GM15510 (cell line): Measurements from ENCODE around the gene OPN5.

Source experiments
- POLR2A ChIP-seq: IDR thresholded peaks from 3 replicates; pipeline ENCODE4 v1.6.1; 2011; ENCODE audit warnings: borderline replicate concordance; ENCODE audit not compliant: insufficient read length; ENCODE audit errors: extremely low read depth

The OPN5 gene

DNA sequence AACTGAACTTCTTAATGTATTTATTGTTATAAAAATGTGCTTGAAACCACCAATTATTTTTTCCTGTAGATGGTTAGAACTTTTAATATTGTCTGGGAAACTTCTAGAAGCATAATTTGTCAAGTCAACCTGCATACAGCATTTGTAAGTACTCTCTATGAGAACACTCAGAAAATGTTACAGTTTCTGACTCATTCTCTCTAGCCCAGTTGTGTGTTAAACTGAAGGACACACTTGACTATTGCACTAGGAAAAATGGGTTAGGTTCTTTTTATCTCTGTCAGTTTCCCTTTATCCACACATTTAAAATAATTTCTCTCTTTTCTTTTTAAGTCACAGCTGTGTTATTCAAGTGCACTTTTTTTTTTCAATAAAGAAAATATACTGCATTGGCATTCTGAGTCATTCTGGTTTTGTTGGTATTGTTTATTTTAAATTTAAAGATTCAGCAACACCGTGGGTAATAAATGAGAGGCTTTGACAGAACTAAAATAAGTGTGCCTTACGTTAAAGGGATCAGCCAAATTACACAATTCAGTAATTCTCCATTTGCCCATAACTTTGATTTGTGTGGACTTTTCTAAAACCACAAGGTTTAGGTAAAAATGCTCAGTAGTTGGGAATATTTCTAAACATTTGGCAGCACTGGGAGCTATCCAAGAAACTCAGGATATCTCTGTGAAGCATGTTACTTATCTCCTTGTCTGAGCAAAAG is 50.7 kb downstream of the OPN5 start:
- TF ChIP-seq POLR2A = no peak

DNA sequence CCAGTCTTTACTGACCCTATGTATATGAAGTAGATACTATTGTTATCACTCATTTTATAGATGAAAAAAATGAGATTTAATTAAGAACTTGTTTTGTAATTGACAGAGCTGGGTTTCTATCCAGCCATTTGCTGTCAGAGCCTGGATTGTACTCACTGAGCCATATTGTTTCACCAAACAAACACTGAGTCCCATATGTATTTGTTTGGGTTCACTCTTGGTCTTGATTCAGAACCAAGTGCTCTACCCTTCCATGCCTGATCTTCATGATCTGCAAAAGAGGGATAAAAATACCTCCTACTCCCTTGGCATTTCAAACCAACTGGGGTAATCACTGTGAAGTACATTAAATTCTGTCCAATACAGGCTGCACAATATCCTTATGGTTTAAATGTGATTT is 52.4 kb downstream of the OPN5 start:
- TF ChIP-seq POLR2A = no peak

DNA sequence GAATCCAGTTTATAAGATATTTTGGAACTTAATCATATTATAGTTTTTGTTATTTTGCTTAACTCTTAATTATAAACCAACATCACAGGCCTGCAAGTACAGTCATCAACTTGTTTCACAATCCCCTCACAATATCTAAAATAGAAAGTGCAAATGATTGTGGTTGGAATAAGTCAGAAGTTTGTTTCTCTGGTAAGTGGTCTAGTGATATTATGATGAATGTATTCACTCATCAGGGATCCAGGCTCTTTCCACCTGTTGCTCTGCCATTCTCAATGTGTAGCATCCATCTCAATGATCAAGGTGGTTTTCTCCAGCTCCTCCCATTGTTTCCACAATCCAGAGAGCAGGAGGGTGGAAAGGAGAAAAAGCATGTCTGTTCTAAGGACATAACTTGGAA is 54.2 kb downstream of the OPN5 start:
- no peak for TF ChIP-seq POLR2A

DNA sequence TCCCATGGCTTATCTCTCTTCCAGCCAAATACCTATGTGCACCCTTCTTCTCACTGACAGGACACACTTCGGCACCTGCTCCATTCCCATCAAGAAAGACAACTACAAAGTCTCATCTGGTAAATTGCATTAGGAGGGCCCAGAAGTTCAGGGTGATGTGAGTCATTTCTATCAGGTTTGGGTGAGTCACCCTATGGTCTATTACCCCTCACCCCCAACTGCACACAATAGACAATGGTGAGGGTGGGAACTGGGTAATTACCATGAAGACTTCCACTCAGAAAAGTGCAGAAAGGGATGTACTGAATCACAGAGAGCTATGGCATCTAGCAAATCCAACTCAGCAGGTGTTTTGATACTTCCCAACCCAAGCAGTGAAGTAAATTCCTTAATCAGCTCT is 54.8 kb downstream of the OPN5 start:
- no peak for TF ChIP-seq POLR2A

DNA sequence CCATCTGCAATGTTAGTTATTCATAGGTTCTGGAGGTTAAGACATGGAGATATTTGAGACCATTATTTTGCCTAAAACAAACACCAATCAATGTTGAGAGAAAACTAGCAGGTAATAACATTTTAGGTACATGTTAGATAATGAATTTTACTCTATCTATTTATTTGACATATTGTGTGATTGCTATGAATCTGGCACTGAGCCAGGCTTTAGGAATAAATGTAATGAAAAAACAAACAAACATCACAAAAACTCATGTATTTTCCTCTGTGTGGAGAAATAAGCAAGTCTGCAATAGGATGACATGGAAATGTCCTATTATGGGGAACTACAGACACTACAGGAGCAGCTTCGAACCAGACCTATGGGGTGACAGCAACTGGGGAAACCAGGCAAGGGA is 57.8 kb downstream of the OPN5 start:
- TF ChIP-seq POLR2A = no peak

DNA sequence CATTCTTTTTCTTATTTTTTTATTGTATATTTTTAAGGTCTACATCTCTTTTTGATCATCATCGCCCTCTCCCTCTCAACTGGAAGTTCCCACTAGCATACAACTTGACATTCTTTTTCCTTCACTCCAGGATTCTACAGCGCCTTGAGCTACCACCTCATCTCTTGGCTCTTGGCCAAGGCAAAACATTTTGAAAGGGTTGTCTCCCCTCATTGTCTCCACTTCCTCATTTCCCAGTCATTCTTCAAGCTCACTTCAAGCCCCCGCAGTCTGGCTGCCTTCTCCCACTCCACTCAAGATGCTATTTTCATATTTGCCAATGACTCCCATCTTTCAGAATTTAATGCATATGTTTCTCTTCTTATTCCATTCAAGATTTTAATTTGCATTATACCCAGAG is 63.0 kb downstream of the OPN5 start:
- TF ChIP-seq POLR2A = no peak

DNA sequence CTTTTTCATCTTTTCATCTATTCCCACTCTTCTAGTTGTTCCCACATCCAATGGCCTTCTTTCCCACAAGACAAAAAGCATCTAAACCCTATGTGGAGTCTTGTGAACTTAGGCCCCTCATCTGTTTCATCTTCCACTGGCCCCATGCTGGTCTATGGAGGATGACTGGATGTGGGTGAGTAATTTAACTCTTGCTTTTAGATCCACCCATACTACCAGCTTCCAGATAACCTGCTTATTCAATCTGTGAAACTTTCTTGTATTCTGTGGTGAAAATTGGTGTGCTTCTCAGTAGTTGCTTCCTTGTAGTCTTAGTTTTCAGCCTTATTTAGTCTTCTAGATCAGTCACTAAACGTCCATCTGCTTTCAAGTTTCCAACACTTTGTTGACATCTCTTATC is 64.9 kb downstream of the OPN5 start:
- TF ChIP-seq POLR2A = no peak

DNA sequence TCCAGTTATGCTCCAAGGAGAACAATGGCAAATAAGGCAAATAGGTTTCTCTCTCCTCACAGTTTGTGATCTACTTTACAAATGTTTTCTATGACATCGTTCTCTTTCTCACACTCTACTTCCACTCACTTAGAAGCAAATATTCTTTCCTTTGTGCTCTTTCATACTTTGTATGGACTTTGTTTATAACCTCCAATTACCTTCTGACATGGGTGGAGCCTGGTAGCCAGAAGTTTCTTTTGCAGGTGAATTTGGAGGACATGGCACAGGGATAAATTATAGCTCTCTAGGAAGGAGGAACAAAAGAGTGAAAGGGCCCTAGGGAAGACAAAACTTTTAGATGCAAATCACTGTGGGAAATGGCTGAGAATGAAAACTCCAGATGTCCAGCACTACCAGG is 69.3 kb downstream of the OPN5 start:
- no peak for TF ChIP-seq POLR2A

DNA sequence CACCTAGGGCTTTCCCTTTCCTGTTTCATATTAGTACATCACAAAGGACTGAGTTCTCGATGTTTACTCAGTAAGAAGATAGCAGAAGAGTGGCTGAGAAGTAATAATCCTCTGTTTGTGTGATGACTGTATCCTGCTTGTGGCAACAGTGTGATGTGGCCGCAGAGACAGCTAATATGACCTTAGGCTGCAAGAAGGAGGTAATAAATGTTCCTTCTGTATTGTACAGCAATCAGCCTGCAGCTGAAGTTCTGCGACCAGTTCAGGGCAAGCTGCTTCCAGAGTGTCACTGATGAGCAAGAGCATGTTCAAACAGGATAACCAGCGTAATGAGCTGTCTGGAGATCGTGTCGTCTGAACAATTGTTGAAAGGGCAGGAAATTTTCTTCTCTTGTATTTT is 70.9 kb downstream of the OPN5 start:
- TF ChIP-seq POLR2A = no peak

DNA sequence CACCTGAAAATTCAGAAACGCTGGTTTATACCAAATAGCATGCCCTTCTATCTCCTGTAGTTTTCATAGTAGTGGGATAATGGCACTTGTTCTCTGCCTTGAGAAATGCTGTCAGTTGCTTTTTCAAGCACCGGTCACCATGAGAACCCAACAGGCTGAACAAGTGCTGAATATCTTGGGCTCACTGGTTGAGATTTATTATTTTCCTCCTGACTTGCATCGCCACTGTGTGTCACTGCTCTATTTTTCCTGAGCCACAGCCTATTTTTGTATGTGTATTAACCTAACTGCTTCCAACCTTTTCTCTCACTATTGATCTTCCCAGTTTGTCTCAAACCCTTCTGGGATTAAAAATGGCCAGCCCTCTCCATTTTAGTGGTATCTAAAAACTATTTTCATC is 71.9 kb downstream of the OPN5 start:
- TF ChIP-seq POLR2A = no peak

DNA sequence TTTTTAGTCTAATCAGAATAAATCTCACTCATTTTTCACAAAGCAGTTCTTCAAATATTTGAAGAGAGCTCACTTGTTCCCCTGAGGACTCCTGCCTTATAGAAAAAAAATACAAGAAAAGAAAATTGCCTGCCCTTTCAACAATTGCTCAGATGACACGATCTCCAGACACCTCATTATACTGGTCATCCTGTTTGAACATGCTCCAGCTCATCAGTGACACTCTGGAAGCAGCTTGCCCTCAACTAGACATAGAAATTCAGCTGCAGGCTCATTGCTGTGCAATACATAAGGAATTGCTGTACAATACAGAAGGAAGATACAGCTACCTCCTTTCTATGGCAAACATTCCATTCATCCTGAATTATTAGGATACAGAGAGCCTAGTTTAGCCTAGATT is 73.1 kb downstream of the OPN5 start:
- no peak for TF ChIP-seq POLR2A

DNA sequence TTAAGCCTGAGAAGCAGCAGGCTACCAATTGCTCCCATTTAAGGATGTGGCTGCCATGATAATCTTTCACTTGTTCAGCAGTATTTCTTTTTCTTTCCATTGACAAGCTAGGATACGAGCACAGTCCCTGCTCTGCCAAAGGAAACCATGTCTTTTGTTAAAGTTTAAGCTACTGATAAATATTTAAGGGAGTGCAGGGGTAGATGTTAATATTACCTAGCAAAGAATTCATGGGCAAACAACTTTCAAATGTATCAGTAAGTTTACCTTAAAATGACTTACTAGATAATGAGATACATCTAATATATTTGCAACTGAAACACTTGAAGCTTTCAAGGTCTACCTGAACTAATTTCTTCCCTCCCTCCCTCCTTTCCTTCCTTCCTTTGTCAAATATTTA is 77.3 kb downstream of the OPN5 start:
- TF ChIP-seq POLR2A = no peak

DNA sequence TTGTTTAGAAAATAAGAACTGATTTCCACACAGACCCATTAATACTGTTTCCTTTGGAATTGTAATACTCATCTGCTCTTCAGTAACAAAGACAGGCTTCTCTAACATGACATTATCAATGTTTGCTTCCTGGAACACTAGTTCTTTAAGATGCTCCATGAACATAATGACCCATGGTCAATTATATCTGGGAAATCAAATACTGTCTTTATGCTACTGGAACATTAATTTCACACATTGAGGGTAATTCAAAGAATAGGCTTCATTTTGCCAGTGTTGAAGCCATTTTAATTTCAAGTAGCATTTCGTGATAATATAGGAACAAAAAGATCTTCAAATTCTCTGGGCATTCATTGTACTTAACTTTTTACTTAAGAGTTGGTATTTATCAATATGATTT is 80.9 kb downstream of the OPN5 start:
- no peak for TF ChIP-seq POLR2A

DNA sequence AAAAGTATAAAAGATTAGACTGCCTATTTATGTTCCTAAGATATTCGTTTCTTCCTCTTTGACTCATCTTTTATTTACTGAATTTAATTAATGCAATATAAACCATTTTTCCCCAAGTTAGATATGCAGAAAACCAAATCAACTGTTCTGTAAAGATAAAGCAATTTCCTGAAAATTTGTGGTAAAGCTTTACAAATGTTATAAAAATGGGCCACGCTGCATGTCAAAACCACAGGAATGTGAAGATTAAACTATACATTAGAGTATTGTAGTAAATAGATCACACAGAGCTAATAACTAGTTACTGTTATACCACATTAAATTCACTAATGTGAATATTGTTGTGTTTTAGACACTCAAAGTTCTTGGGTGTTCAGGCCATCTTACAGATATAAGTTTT is 83.4 kb downstream of the OPN5 start:
- no peak for TF ChIP-seq POLR2A

DNA sequence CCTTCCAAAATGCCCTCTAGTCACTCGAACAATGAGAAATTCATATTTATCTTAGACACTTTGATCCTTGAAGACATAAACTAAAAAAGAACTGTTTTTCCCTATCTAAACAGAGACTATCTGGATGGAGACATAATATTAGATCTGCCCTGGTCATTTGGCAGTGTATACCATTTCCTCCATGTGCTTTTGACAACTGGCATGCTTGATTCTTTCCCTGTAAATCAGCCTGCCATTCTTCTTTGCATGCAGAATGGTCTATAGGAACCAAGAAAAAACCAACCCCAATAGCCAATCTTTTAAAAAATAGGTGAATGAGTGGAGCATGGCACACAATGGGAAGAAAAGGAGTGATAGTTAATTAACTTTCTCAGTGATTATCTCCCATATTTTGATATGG is 93.8 kb downstream of the OPN5 start:
- TF ChIP-seq POLR2A = no peak
